ENCODE data around the gene FRMPD3. TPM values are rescaled to one million over a fixed set of nuclear protein-coding genes. Genes with fewer than 3 reads are reported as not detected.
A peak's percentile ranks its signal among the peaks of the same experiment; 100 is the strongest.

FRMPD3 gene
- 0.39 TPM for polyA plus RNA-seq (2013, experiment 1 of 2)
- polyA plus RNA-seq (2013, experiment 2 of 2): 0.39 TPM

DNA sequence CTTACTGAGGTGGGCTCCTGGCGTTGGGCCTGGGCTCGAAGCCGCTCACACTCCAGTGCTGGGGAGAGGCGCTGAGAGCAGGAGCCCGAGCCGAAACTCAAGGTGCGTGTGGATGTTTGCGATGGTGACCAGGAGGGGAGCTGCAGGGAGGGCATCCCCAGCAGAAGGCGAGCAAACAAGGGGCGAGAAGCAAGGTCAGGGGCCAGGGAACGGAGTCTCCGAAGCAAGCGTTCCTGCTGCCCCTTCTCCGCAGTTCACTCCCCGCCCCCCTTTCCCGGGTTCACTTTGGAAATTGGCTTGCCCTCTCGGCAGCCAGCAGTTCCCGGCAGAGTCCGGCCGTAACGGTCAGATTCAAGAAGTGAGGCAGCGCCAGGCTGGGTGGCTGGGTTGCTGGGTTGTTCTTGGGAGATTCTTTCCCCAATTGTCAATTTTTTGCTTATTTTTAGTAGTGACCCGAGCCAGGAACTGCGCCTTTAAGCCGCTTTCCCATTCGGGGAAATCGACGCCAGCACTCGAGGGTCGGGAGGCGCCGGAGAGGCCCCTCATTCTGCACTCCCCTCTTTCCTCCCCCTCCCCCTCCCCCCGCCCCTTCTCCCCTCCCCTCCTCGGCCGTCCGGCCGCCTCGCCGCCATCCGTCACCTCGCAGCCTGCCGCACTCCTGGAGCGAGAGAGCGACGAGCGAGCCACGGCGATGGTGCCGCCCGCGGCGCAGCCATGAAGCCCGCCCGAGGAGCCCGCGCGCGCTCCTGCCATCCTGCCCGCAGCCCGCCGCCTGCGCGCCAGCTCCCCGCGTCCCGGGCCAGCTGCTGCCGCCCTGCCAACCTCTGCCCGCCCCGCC is at the start of gene FRMPD3:
Gene FRMPD3, plus strand, starts transcription at position 655 of the 838 bp plus-strand sequence. CDS start 76,937 bp downstream, outside the sequence.
- Histone ChIP-seq H3K27ac (replicated peaks; ENCODE audit: low read length) (no peak within 1 kb of the TSS), H3K4ac (ENCODE audit: low read length) (no peak within 1 kb of the TSS), H2AK5ac (ENCODE audit: low read depth, low read length) (no peak within 1 kb of the TSS), H3K79me1 (ENCODE audit: low read depth, low read length) (no peaks in the 10 kb centered on the region), H3K4me2 (ENCODE audit: insufficient read depth, low read length, poor library complexity, severe bottlenecking) (peak within 1 kb of the TSS; percentile 73), H2AFZ (ENCODE audit: low read length) (peak within 1 kb of the TSS; percentile 83), H3K14ac (ENCODE audit: low read length) (no peak within 1 kb of the TSS), H3K4me3 (ENCODE audit: low read length in 2 of 2) (peak within 1 kb of the TSS; percentile 53 to 79), H3K18ac (ENCODE audit: low read length) (peak within 1 kb of the TSS; percentile 83), H2BK120ac (ENCODE audit: low read depth, low read length) (no peak within 1 kb of the TSS), H2BK15ac (ENCODE audit: low read length) (no peak within 1 kb of the TSS), H4K8ac (ENCODE audit: low read depth, low read length) (no peak within 1 kb of the TSS), H2BK12ac (ENCODE audit: low read length) (no peak within 1 kb of the TSS), H3K4me1 (ENCODE audit: control insufficient read depth in 2 of 2, insufficient read depth in 1 of 2, low read depth in 1 of 2, low read length in 2 of 2) (peaks cover 8 to 12% of the 10 kb centered on the region in 2 donors), H3K23ac (ENCODE audit: low read depth, low read length, poor library complexity) (no peak within 1 kb of the TSS), H4K91ac (ENCODE audit: low read depth, low read length, poor library complexity) (no peak within 1 kb of the TSS), H3K27me3 (ENCODE audit: control insufficient read depth in 3 of 3, insufficient read depth in 3 of 3, low read depth in 1 of 3, low read length in 3 of 3) (peaks cover 0 to 7% (median 5%) of the 10 kb centered on the region in 3 experiments), H2BK5ac (ENCODE audit: low read length) (no peak within 1 kb of the TSS), H3K9ac (ENCODE audit: low read depth, low read length, poor library complexity) (peak within 1 kb of the TSS; percentile 60), H3K36me3 (replicated peaks in 1 of 2; ENCODE audit: control insufficient read depth in 2 of 2, insufficient read depth in 2 of 2, low read length in 2 of 2) (no peaks in the 10 kb centered on the region), H3K9me3 (replicated peaks in 1 of 2; ENCODE audit: control insufficient read depth in 2 of 2, insufficient read depth in 1 of 2, low read depth in 1 of 2, low read length in 2 of 2) (no peaks in the 10 kb centered on the region)
- DNase-seq (ENCODE audit: low spot score): peak; percentile 27
- WGBS, 2 donors (ENCODE audit: extremely low coverage in 2 of 2, insufficient read length in 2 of 2, insufficient replicate concordance in 1 of 2): no CpG with 5 or more reads among the region's 69 CpGs

DNA sequence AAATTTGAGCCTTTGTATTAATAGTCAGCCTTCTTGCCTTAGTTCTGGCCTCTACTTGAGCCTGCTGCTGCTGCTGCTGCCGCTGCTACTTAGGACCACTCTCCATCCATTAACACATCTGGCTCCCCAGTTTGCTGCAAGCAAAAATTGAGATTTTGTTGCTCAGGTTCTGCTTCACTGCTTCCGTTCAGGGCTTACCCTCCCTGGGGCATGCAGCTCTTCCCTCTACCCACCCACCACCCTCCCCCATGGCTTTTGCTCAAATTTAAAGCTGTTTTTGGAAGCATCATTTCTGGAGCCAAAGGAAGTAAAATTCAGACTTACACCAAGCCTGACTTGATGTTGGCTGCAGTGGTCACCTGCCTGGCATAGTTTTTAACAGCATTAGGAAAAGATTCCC is 28.9 kb upstream of the FRMPD3 start:
- H3K4me3 ChIP-seq (ENCODE audit: low read length in 2 of 2): no peak overlapping the region
- H3K4ac ChIP-seq (ENCODE audit: low read length): no peak overlapping the region
- H3K9me3 ChIP-seq (replicated peaks in 1 of 2; ENCODE audit: control insufficient read depth in 2 of 2, insufficient read depth in 1 of 2, low read depth in 1 of 2, low read length in 2 of 2): no peaks in the 10 kb centered on the region
- H2AFZ ChIP-seq (ENCODE audit: low read length): no peak overlapping the region
- H2AK5ac ChIP-seq (ENCODE audit: low read depth, low read length): no peak overlapping the region
- no peaks in the 10 kb centered on the region for H3K79me1 ChIP-seq (ENCODE audit: low read depth, low read length)
- no peak overlapping the region for H2BK5ac ChIP-seq (ENCODE audit: low read length)
- no peak overlapping the region for H2BK120ac ChIP-seq (ENCODE audit: low read depth, low read length)
- no peak overlapping the region for H3K4me2 ChIP-seq (ENCODE audit: insufficient read depth, low read length, poor library complexity, severe bottlenecking)
- no peaks in the 10 kb centered on the region for H3K4me1 ChIP-seq (ENCODE audit: control insufficient read depth in 2 of 2, insufficient read depth in 1 of 2, low read depth in 1 of 2, low read length in 2 of 2)
- no peak for DNase-seq (ENCODE audit: low spot score)
- H4K91ac ChIP-seq (ENCODE audit: low read depth, low read length, poor library complexity): no peak overlapping the region
- no peak overlapping the region for H3K18ac ChIP-seq (ENCODE audit: low read length)
- H3K23ac ChIP-seq (ENCODE audit: low read depth, low read length, poor library complexity): no peak overlapping the region
- no peaks in the 10 kb centered on the region for H3K36me3 ChIP-seq (replicated peaks in 1 of 2; ENCODE audit: control insufficient read depth in 2 of 2, insufficient read depth in 2 of 2, low read length in 2 of 2)
- H3K27me3 ChIP-seq (ENCODE audit: control insufficient read depth in 3 of 3, insufficient read depth in 3 of 3, low read depth in 1 of 3, low read length in 3 of 3): peaks cover 0 to 5% (median 0%) of the 10 kb centered on the region in 3 experiments
- H2BK15ac ChIP-seq (ENCODE audit: low read length): no peak overlapping the region
- H3K9ac ChIP-seq (ENCODE audit: low read depth, low read length, poor library complexity): no peak overlapping the region
- no peak overlapping the region for H4K8ac ChIP-seq (ENCODE audit: low read depth, low read length)
- H3K27ac ChIP-seq (replicated peaks; ENCODE audit: low read length): no peak overlapping the region
- no peak overlapping the region for H2BK12ac ChIP-seq (ENCODE audit: low read length)
- WGBS, 2 donors (ENCODE audit: extremely low coverage in 2 of 2, insufficient read length in 2 of 2, insufficient replicate concordance in 1 of 2): no CpG with 5 or more reads among the region's 2 CpGs
- no peak overlapping the region for H3K14ac ChIP-seq (ENCODE audit: low read length)

DNA sequence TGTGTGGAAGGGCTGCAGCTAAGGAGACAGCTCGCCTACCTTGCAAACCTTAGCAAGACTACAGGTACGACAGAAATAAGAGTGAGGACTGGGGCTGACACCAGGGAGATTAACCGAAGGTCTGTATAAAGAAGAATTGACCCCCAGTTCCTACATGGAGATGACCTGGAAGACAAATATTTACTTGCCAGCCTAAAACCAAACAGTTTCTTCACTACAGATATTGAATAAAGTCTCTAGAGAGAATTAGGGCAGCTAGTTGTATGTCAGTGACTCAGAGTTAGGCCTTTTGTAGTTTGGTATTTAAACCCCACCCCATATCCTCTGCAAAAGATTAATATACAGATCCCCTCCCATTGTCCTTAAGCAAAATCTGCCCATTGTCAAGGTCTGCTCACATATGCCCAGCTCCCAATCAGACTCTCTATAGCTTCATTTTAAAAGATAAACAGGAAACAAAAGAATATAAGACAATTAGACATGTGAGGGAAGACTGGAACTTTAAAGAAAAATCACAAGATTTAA is 28.1 kb upstream of the FRMPD3 start:
- no peak overlapping the region for H2AFZ ChIP-seq (ENCODE audit: low read length)
- no peak overlapping the region for H3K4me3 ChIP-seq (ENCODE audit: low read length in 2 of 2)
- no peaks in the 10 kb centered on the region for H3K9me3 ChIP-seq (replicated peaks in 1 of 2; ENCODE audit: control insufficient read depth in 2 of 2, insufficient read depth in 1 of 2, low read depth in 1 of 2, low read length in 2 of 2)
- no peaks in the 10 kb centered on the region for H3K4me1 ChIP-seq (ENCODE audit: control insufficient read depth in 2 of 2, insufficient read depth in 1 of 2, low read depth in 1 of 2, low read length in 2 of 2)
- no peaks in the 10 kb centered on the region for H3K36me3 ChIP-seq (replicated peaks in 1 of 2; ENCODE audit: control insufficient read depth in 2 of 2, insufficient read depth in 2 of 2, low read length in 2 of 2)
- no peak for DNase-seq (ENCODE audit: low spot score)
- no peak overlapping the region for H2BK15ac ChIP-seq (ENCODE audit: low read length)
- no peak overlapping the region for H2BK12ac ChIP-seq (ENCODE audit: low read length)
- H3K27me3 ChIP-seq (ENCODE audit: control insufficient read depth in 3 of 3, insufficient read depth in 3 of 3, low read depth in 1 of 3, low read length in 3 of 3): peaks cover 0 to 3% (median 0%) of the 10 kb centered on the region in 3 experiments
- no peak overlapping the region for H3K23ac ChIP-seq (ENCODE audit: low read depth, low read length, poor library complexity)
- no peak overlapping the region for H2AK5ac ChIP-seq (ENCODE audit: low read depth, low read length)
- no CpG with 5 or more reads among the region's 3 CpGs for WGBS, 2 donors (ENCODE audit: extremely low coverage in 2 of 2, insufficient read length in 2 of 2, insufficient replicate concordance in 1 of 2)
- no peak overlapping the region for H3K9ac ChIP-seq (ENCODE audit: low read depth, low read length, poor library complexity)
- H2BK120ac ChIP-seq (ENCODE audit: low read depth, low read length): no peak overlapping the region
- no peak overlapping the region for H4K8ac ChIP-seq (ENCODE audit: low read depth, low read length)
- H4K91ac ChIP-seq (ENCODE audit: low read depth, low read length, poor library complexity): no peak overlapping the region
- no peak overlapping the region for H3K4me2 ChIP-seq (ENCODE audit: insufficient read depth, low read length, poor library complexity, severe bottlenecking)
- H2BK5ac ChIP-seq (ENCODE audit: low read length): no peak overlapping the region
- no peak overlapping the region for H3K18ac ChIP-seq (ENCODE audit: low read length)
- no peak overlapping the region for H3K14ac ChIP-seq (ENCODE audit: low read length)
- no peaks in the 10 kb centered on the region for H3K79me1 ChIP-seq (ENCODE audit: low read depth, low read length)
- H3K27ac ChIP-seq (replicated peaks; ENCODE audit: low read length): no peak overlapping the region
- no peak overlapping the region for H3K4ac ChIP-seq (ENCODE audit: low read length)

DNA sequence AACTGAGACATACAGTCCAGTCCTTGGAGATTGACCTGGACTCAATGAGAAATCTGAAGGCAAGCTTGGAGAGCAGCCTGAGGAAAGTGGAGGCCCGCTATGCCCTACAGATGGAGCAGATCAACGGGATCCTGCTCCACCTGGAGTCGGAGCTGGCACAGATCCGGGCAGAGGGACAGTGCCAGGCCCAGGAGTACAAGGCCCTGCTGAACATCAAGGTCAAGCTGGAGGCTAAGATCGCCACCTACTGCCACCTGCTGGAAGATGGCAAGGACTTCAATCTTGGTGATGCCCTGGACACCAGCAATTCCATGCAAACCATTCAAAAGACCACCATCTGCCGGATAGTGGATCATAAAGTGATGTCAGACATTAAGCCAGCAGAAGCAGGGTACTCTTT is 20.4 kb upstream of the FRMPD3 start:
- WGBS, 2 donors (ENCODE audit: extremely low coverage in 2 of 2, insufficient read length in 2 of 2, insufficient replicate concordance in 1 of 2): no CpG with 5 or more reads among the region's 6 CpGs
- Histone ChIP-seq H2AK5ac (ENCODE audit: low read depth, low read length) (no peak overlapping the region), H3K27me3 (ENCODE audit: control insufficient read depth in 3 of 3, insufficient read depth in 3 of 3, low read depth in 1 of 3, low read length in 3 of 3) (peaks cover 0 to 4% (median 0%) of the 10 kb centered on the region in 3 experiments), H2BK120ac (ENCODE audit: low read depth, low read length) (no peak overlapping the region), H4K91ac (ENCODE audit: low read depth, low read length, poor library complexity) (no peak overlapping the region), H2AFZ (ENCODE audit: low read length) (no peak overlapping the region), H3K4me3 (ENCODE audit: low read length in 2 of 2) (no peak overlapping the region), H2BK5ac (ENCODE audit: low read length) (no peak overlapping the region), H3K4ac (ENCODE audit: low read length) (no peak overlapping the region), H3K14ac (ENCODE audit: low read length) (no peak overlapping the region), H3K79me1 (ENCODE audit: low read depth, low read length) (no peaks in the 10 kb centered on the region), H4K8ac (ENCODE audit: low read depth, low read length) (no peak overlapping the region), H3K36me3 (replicated peaks in 1 of 2; ENCODE audit: control insufficient read depth in 2 of 2, insufficient read depth in 2 of 2, low read length in 2 of 2) (no peaks in the 10 kb centered on the region), H2BK12ac (ENCODE audit: low read length) (no peak overlapping the region), H3K23ac (ENCODE audit: low read depth, low read length, poor library complexity) (no peak overlapping the region), H3K18ac (ENCODE audit: low read length) (no peak overlapping the region), H3K4me1 (ENCODE audit: control insufficient read depth in 2 of 2, insufficient read depth in 1 of 2, low read depth in 1 of 2, low read length in 2 of 2) (no peaks in the 10 kb centered on the region), H2BK15ac (ENCODE audit: low read length) (no peak overlapping the region), H3K4me2 (ENCODE audit: insufficient read depth, low read length, poor library complexity, severe bottlenecking) (no peak overlapping the region), H3K9ac (ENCODE audit: low read depth, low read length, poor library complexity) (no peak overlapping the region), H3K27ac (replicated peaks; ENCODE audit: low read length) (no peak overlapping the region), H3K9me3 (replicated peaks in 1 of 2; ENCODE audit: control insufficient read depth in 2 of 2, insufficient read depth in 1 of 2, low read depth in 1 of 2, low read length in 2 of 2) (no peaks in the 10 kb centered on the region)
- no peak for DNase-seq (ENCODE audit: low spot score)
